ENCODE measurements around the gene CCDC106. TPM values are rescaled to one million over a fixed set of nuclear protein-coding genes. Genes with fewer than 3 reads are reported as not detected.

The CCDC106 gene
- total RNA-seq, 1 experiment from 2014 or later, result 36.0 TPM

GRCh38 chr19:55640577-55641425 lies 7.2 kb upstream of the CCDC106 start, which contains the start of gene ZNF580:
TSS of gene ZNF580 (plus strand) at chr19:55641002. CDS start at chr19:55642509, 1,507 bp downstream.
- peak; percentile 80 for DNase-seq

GRCh38 chr19:55641426-55642152 lies 6.4 kb upstream of the CCDC106 start:
- peak overlapping the region; percentile 85 for H3K4me2 ChIP-seq (ENCODE audit: low read length)
- peak overlapping the region; percentile 62 for H3K27ac ChIP-seq (ENCODE audit: low read length)
- peaks cover 79% of the 10 kb centered on the region for H3K79me2 ChIP-seq (ENCODE audit: low read length)
- no TSS peak for BruUV-seq (replicated peaks)
- ChIA-PET CTCF (interaction anchor here (0.6 to 1.5 kb wide), 2 partner anchors 13 to 17 kb away, joined by 6 to 7 read pairs; partner anchors contain the start of genes U2AF2 and ZNF784), POLR2A (ENCODE audit: unreplicated experiment) (interaction anchor here (0.7 kb wide), 1 partner anchor 34 kb away, joined by 5 read pairs; no protein-coding TSS in a partner anchor)
- no peaks in the 10 kb centered on the region for H3K9me3 ChIP-seq (ENCODE audit: low read length)
- ATAC-seq (peak; percentile 2), DNase-seq (no peak)
- peak overlapping the region; percentile 94 for H2AFZ ChIP-seq (ENCODE audit: low read length)
- 0 out of 2 replicates have a peak, but pooled peaks cover 4% of the 10 kb centered on the region for H4K20me1 ChIP-seq (ENCODE audit: low read length)
- peak overlapping the region; percentile 96 for H3K4me3 ChIP-seq (ENCODE audit: low read length)
- H3K4me1 ChIP-seq (ENCODE audit: insufficient read depth, low read length), result peaks cover 34% of the 10 kb centered on the region
- TF ChIP-seq EZH2 (IDR thresholded peaks at IDR 0.05; ENCODE audit: low read length, unreplicated experiment), result no peak
- TF ChIP-seq CTCF (conservative IDR thresholded peaks at IDR 0.05; ENCODE audit: low read depth, low read length), result no peak
- no peak for TF ChIP-seq EZH2phosphoT487 (IDR thresholded peaks at IDR 0.05; ENCODE audit: borderline replicate concordance, low read length)
- H3F3A ChIP-seq (ENCODE audit: low read length, unreplicated experiment), result peaks cover 4% of the 10 kb centered on the region
- no peaks in the 10 kb centered on the region for H3K27me3 ChIP-seq (ENCODE audit: low read length)
- no peaks in the 10 kb centered on the region for H3K9me2 ChIP-seq (replicated peaks; ENCODE audit: low read length)
- intact Hi-C loops (cut with micrococcal nuclease), result loop anchor here (2.0 kb wide), 1 partner anchor 43 kb away; the partner anchor contains the start of gene FIZ1
- peaks cover 14% of the 10 kb centered on the region for H3K36me3 ChIP-seq (ENCODE audit: low read depth, low read length)
- peak overlapping the region; percentile 95 for H3K9ac ChIP-seq (ENCODE audit: low read length)

More at GRCh38 chr19:55640577-55641425, 7.2 kb upstream of the CCDC106 start, which contains the start of gene ZNF580:
- H3K36me3 ChIP-seq (ENCODE audit: low read depth, low read length), result peaks cover 14% of the 10 kb centered on the region
- H3K9me2 ChIP-seq (replicated peaks; ENCODE audit: low read length), result no peaks in the 10 kb centered on the region
- H3K27me3 ChIP-seq (ENCODE audit: low read length), result no peaks in the 10 kb centered on the region
- ChIA-PET POLR2A (ENCODE audit: unreplicated experiment) (interaction anchor here (0.7 kb wide), 1 partner anchor 35 kb away, joined by 5 read pairs; no protein-coding TSS in a partner anchor), CTCF (interaction anchor here (0.6 kb wide), 1 partner anchor 16 kb away, joined by 7 read pairs; the partner anchor contains the start of gene ZNF784)
- intact Hi-C loops (cut with micrococcal nuclease), result loop anchor here (2.0 kb wide), 1 partner anchor 42 kb away; the partner anchor contains the start of gene FIZ1
- H3F3A ChIP-seq (ENCODE audit: low read length, unreplicated experiment), result peaks cover 4% of the 10 kb centered on the region
- ATAC-seq, result peak; percentile 45
- peak within 1 kb of the TSS; percentile 62 for H3K27ac ChIP-seq (ENCODE audit: low read length)
- 0 out of 2 replicates have a peak, but pooled peaks cover 4% of the 10 kb centered on the region for H4K20me1 ChIP-seq (ENCODE audit: low read length)
- H3K4me1 ChIP-seq (ENCODE audit: insufficient read depth, low read length), result peaks cover 42% of the 10 kb centered on the region
- peak within 1 kb of the TSS; percentile 85 for H3K4me2 ChIP-seq (ENCODE audit: low read length)
- no peaks in the 10 kb centered on the region for H3K9me3 ChIP-seq (ENCODE audit: low read length)
- H3K4me3 ChIP-seq (ENCODE audit: low read length), result peak within 1 kb of the TSS; percentile 96
- no TSS peak for BruUV-seq (replicated peaks)
- peak within 1 kb of the TSS; percentile 95 for H3K9ac ChIP-seq (ENCODE audit: low read length)
- TF ChIP-seq CTCF (conservative IDR thresholded peaks at IDR 0.05; ENCODE audit: low read depth, low read length), result no peak
- TF ChIP-seq EZH2phosphoT487 (IDR thresholded peaks at IDR 0.05; ENCODE audit: borderline replicate concordance, low read length), result no peak
- no peak for TF ChIP-seq EZH2 (IDR thresholded peaks at IDR 0.05; ENCODE audit: low read length, unreplicated experiment)
- H2AFZ ChIP-seq (ENCODE audit: low read length), result peak within 1 kb of the TSS; percentile 94
- H3K79me2 ChIP-seq (ENCODE audit: low read length), result peaks cover 87% of the 10 kb centered on the region
